Osteocyte (in vitro differentiated cells): ENCODE data around the gene PSMG4. TPM values are rescaled to one million over a fixed set of nuclear protein-coding genes. Genes with fewer than 3 reads are reported as not detected.

ENCODE experiments used
- DNase-seq: peaks from one replicate; pipeline ENCODE4 v3.0.0; 2021; ENCODE audit warnings: mixed read lengths; ENCODE audit not compliant: unreplicated experiment; ENCODE audit errors: extremely low spot score
- H3K27ac Mint-ChIP-seq: one replicate; pipeline ENCODE4 v1.8.0; 2021; ENCODE audit warnings: mild to moderate bottlenecking, mixed read lengths; ENCODE audit not compliant: unreplicated experiment
- H3K27me3 Mint-ChIP-seq: one replicate; pipeline ENCODE4 v1.8.0; 2021; ENCODE audit warnings: mixed read lengths; ENCODE audit not compliant: unreplicated experiment
- H3K36me3 Mint-ChIP-seq: one replicate; pipeline ENCODE4 v1.8.0; 2021; ENCODE audit warnings: mixed read lengths; ENCODE audit not compliant: unreplicated experiment
- H3K4me1 Mint-ChIP-seq: one replicate; pipeline ENCODE4 v1.8.0; 2021; ENCODE audit warnings: mixed read lengths; ENCODE audit not compliant: unreplicated experiment
- H3K4me3 Mint-ChIP-seq: one replicate; pipeline ENCODE4 v1.8.0; 2021; ENCODE audit warnings: mild to moderate bottlenecking, moderate library complexity, mixed read lengths; ENCODE audit not compliant: unreplicated experiment
- H3K9me3 Mint-ChIP-seq: one replicate; pipeline ENCODE4 v1.8.0; 2021; ENCODE audit warnings: mixed read lengths; ENCODE audit not compliant: unreplicated experiment
- CTCF ChIP-seq: fragments of 200-600 bp; sonication (generic); IDR thresholded peaks from 2 replicates; pipeline ENCODE4 v1.5.0; 2021; ENCODE audit warnings: antibody characterized with exemption, mild to moderate bottlenecking, moderate library complexity
- total RNA-seq: library from RNA; stranded (reverse); gene quantifications from 2 replicates; pipeline ENCODE4 v1.2.1, GENCODE V29; 2021

PSMG4 gene
- total RNA-seq, 1 donor from 2014 or later, result 22.0 TPM

GRCh38 chr6:3290149-3290930, 31.6 kb downstream of the PSMG4 start:
- H3K4me1 Mint-ChIP-seq, result peaks cover 8% of the 10 kb centered on the region
- H3K9me3 Mint-ChIP-seq, result no peaks in the 10 kb centered on the region
- H3K36me3 Mint-ChIP-seq, result peaks cover 11% of the 10 kb centered on the region
- H3K4me3 Mint-ChIP-seq, result no peak overlapping the region
- no peak for DNase-seq
- H3K27me3 Mint-ChIP-seq, result no peaks in the 10 kb centered on the region
- H3K27ac Mint-ChIP-seq, result no peak overlapping the region
- TF ChIP-seq CTCF, result no peak

- Mint-ChIP-seq H3K36me3 (peaks cover 8% of the 10 kb centered on the region), H3K9me3 (no peaks in the 10 kb centered on the region), H3K27ac (no peak overlapping the region), H3K27me3 (no peaks in the 10 kb centered on the region), H3K4me3 (no peak overlapping the region), H3K4me1 (peaks cover 6% of the 10 kb centered on the region)
- TF ChIP-seq CTCF, result no peak
- DNase-seq, result no peak
These were observed 32.1 kb downstream of the PSMG4 start for GRCh38 chr6:3290931-3291211.

GRCh38 chr6:3291346-3291745, 32.6 kb downstream of the PSMG4 start:
- no peaks in the 10 kb centered on the region for H3K9me3 Mint-ChIP-seq
- H3K27ac Mint-ChIP-seq, result no peak overlapping the region
- H3K4me1 Mint-ChIP-seq, result peaks cover 6% of the 10 kb centered on the region
- H3K36me3 Mint-ChIP-seq, result peaks cover 8% of the 10 kb centered on the region
- H3K27me3 Mint-ChIP-seq, result no peaks in the 10 kb centered on the region
- DNase-seq, result no peak
- TF ChIP-seq CTCF, result no peak
- no peak overlapping the region for H3K4me3 Mint-ChIP-seq

- H3K36me3 Mint-ChIP-seq, result peaks cover 8% of the 10 kb centered on the region
- peaks cover 8% of the 10 kb centered on the region for H3K4me1 Mint-ChIP-seq
- H3K4me3 Mint-ChIP-seq, result no peak overlapping the region
- no peak overlapping the region for H3K27ac Mint-ChIP-seq
- DNase-seq, result no peak
- no peaks in the 10 kb centered on the region for H3K27me3 Mint-ChIP-seq
- no peak for TF ChIP-seq CTCF
- H3K9me3 Mint-ChIP-seq, result no peaks in the 10 kb centered on the region
These were observed 33.2 kb downstream of the PSMG4 start for GRCh38 chr6:3291987-3292386.

GRCh38 chr6:3292431-3293197, 33.9 kb downstream of the PSMG4 start:
- DNase-seq, result no peak
- Mint-ChIP-seq H3K4me3 (no peak overlapping the region), H3K9me3 (no peaks in the 10 kb centered on the region), H3K27me3 (no peaks in the 10 kb centered on the region), H3K36me3 (peaks cover 8% of the 10 kb centered on the region), H3K4me1 (peaks cover 11% of the 10 kb centered on the region), H3K27ac (no peak overlapping the region)
- TF ChIP-seq CTCF, result no peak
